Endothelial cell of umbilical vein (primary cell): ENCODE results near the gene RAD50. TPM values are rescaled to one million over a fixed set of nuclear protein-coding genes. Genes with fewer than 3 reads are reported as not detected.

Experiments
- BruUV-seq: library from RNA; stranded (reverse); fragments of 400-500 nt; replicated peaks from 2 replicates; lab custom pipeline; 2021; lab: Mats Ljungman, UMichigan
- CTCF ChIA-PET: fragments of 300-600, 350-600 bp; sonication (Branson Sonifier 250); formaldehyde crosslinking; loops from one replicate; lab custom pipeline; 2021; ENCODE audit warnings: antibody characterized with exemption, inconsistent platforms; lab: Charles Lee
- POLR2A ChIA-PET: fragments of 300-600, 350-600 bp; sonication (Branson Sonifier 250); formaldehyde crosslinking; loops from one replicate; lab custom pipeline; 2021; ENCODE audit warnings: antibody characterized with exemption, inconsistent platforms; lab: Charles Lee
- DNase-seq: peaks from one replicate; pipeline ENCODE4 v3.0.0-alpha.2; 2011; ENCODE audit warnings: low read depth, low spot score
- FAIRE-seq: peaks from 2 replicates; lab custom pipeline; 2011; peaks lifted over from hg19 to GRCh38; lab: Jason Lieb, UNC
- H2AFZ ChIP-seq: 2 replicates; pipeline ENCODE4 v1.6.0; 2012; ENCODE audit warnings: low read depth, low read length, control low read depth, inconsistent platforms
- H3K27ac ChIP-seq: 2 replicates; pipeline ENCODE4 v1.5.1; 2011; ENCODE audit warnings: low read depth, mild to moderate bottlenecking, control low read depth, low read length, moderate library complexity; ENCODE audit not compliant: insufficient read depth
- H3K27me3 ChIP-seq, 2 experiments: 2 replicates each; pipeline versions ENCODE4 v1.6.0 to v1.6.1; 2011; ENCODE audit warnings: low read length in 2 of 2, mixed read lengths in 1 of 2; ENCODE audit not compliant: control insufficient read depth in 2 of 2, insufficient read depth in 2 of 2
- H3K36me3 ChIP-seq, 2 experiments: 2 replicates in 1 of 2; 3 replicates in 1 of 2; pipeline ENCODE4 v1.5.1; 2011; ENCODE audit warnings: low read length in 2 of 2, mild to moderate bottlenecking in 1 of 2, moderate library complexity in 1 of 2; ENCODE audit not compliant: control insufficient read depth in 2 of 2, insufficient read depth in 2 of 2; ENCODE audit errors: extremely low read depth in 1 of 2
- H3K4me1 ChIP-seq: 3 replicates; pipeline ENCODE4 v1.5.1; 2011; ENCODE audit warnings: mild to moderate bottlenecking, low read length; ENCODE audit not compliant: control insufficient read depth, insufficient read depth; ENCODE audit errors: extremely low read depth
- H3K4me2 ChIP-seq: 2 replicates; pipeline ENCODE4 v1.6.1; 2011; ENCODE audit warnings: low read length, control low read depth, mixed read lengths; ENCODE audit not compliant: insufficient read depth
- H3K4me3 ChIP-seq, 3 experiments: fragments of 200-600 bp in 1 of 3; sonication (generic), shearing (Covaris generic) in 1 of 3; replicated peaks in 1 of 3; 2 replicates each; pipeline ENCODE4 v1.5.1; 2011 to 2016; ENCODE audit warnings: control low read depth in 3 of 3, low read length in 3 of 3, mild to moderate bottlenecking in 2 of 3, inconsistent platforms in 1 of 3, low read depth in 1 of 3, moderate library complexity in 1 of 3; ENCODE audit not compliant: insufficient read depth in 1 of 3
- H3K79me2 ChIP-seq: 2 replicates; pipeline ENCODE4 v1.6.0; 2012; ENCODE audit warnings: low read length, inconsistent platforms; ENCODE audit not compliant: control insufficient read depth, insufficient read depth
- H3K9ac ChIP-seq: replicated peaks from 2 replicates; pipeline ENCODE3; 2011; ENCODE audit warnings: low read length, control low read depth; ENCODE audit not compliant: insufficient read depth; ENCODE audit errors: extremely low read depth
- H3K9me1 ChIP-seq: replicated peaks from 3 replicates; pipeline ENCODE4 v1.6.0; 2011; ENCODE audit warnings: mild to moderate bottlenecking, low read length; ENCODE audit not compliant: control insufficient read depth, insufficient read depth; ENCODE audit errors: extremely low read depth
- H3K9me3 ChIP-seq: replicated peaks from 2 replicates; pipeline ENCODE4 v1.5.1; 2012; ENCODE audit warnings: low read length, inconsistent platforms; ENCODE audit not compliant: control insufficient read depth, insufficient read depth
- H4K20me1 ChIP-seq: replicated peaks from 2 replicates; pipeline ENCODE3; 2011; ENCODE audit warnings: mild to moderate bottlenecking, low read length; ENCODE audit not compliant: control insufficient read depth, insufficient read depth; ENCODE audit errors: extremely low read depth
- CTCF ChIP-seq, 2 donors: IDR thresholded peaks; 1 replicate in 1 of 2; 2 replicates in 1 of 2; pipeline ENCODE4 v1.5.1; 2011; ENCODE audit warnings: low read length in 2 of 2, mild to moderate bottlenecking in 2 of 2, moderate library complexity in 2 of 2, control low read depth in 1 of 2, inconsistent platforms in 1 of 2, low read depth in 1 of 2; ENCODE audit not compliant: insufficient read depth in 1 of 2; ENCODE audit errors: extremely low read depth in 1 of 2
- EZH2 ChIP-seq: IDR thresholded peaks from 2 replicates; pipeline ENCODE4 v1.6.1; 2012; ENCODE audit warnings: borderline replicate concordance, low read depth, mild to moderate bottlenecking, moderate library complexity, low read length, inconsistent platforms; ENCODE audit not compliant: severe bottlenecking
- FOS ChIP-seq: IDR thresholded peaks from 2 replicates; pipeline ENCODE4 v1.6.1; 2011; ENCODE audit warnings: mild to moderate bottlenecking, low read length, moderate library complexity, borderline replicate concordance; ENCODE audit not compliant: insufficient read depth
- GATA2 ChIP-seq: IDR thresholded peaks from 2 replicates; pipeline ENCODE4 v1.7.0; 2011; ENCODE audit warnings: low read depth, mild to moderate bottlenecking, moderate library complexity, mixed read lengths, low read length; ENCODE audit not compliant: insufficient read length, insufficient read depth
- JUN ChIP-seq: IDR thresholded peaks from 2 replicates; pipeline ENCODE4 v1.6.1; 2011; ENCODE audit warnings: borderline replicate concordance, low read depth; ENCODE audit not compliant: insufficient read length, insufficient read depth
- MAX ChIP-seq: IDR thresholded peaks from 2 replicates; pipeline ENCODE4 v1.6.1; 2011; ENCODE audit not compliant: insufficient read depth, insufficient read length
- MYC ChIP-seq: IDR thresholded peaks from one replicate; pipeline ENCODE4 v1.6.1; 2011; ENCODE audit warnings: mild to moderate bottlenecking, low read depth, low read length
- POLR2A ChIP-seq: IDR thresholded peaks from 2 replicates; pipeline ENCODE4 v1.6.1; 2012; ENCODE audit warnings: low read depth, mild to moderate bottlenecking, control low read depth, low read length
- POLR2AphosphoS5 ChIP-seq: IDR thresholded peaks from 2 replicates; pipeline ENCODE4 v1.6.1; 2012; ENCODE audit warnings: low read depth, mild to moderate bottlenecking, control low read depth, low read length, moderate library complexity; ENCODE audit not compliant: insufficient read depth
- dilution Hi-C: fragments of 300-500 bp; cut with MboI; formaldehyde crosslinking; loops from one replicate; pipeline ENCODE4 v1.15.0; 2019; ENCODE audit warnings: low sequenced_read_pairs; ENCODE audit not compliant: extremely low pct_ligation_motif_present
- intact Hi-C: fragments of 100-400 bp; cut with micrococcal nuclease; formaldehyde crosslinking; loops from one replicate; pipeline ENCODE4 v1.10.0; 2022
- polyA plus RNA-seq, 4 experiments: library from polyadenylated mRNA; depleted of rRNA in 3 of 4; stranded (reverse) in 3 of 4; unstranded in 1 of 4; fragments of >200 nt; gene quantifications; 2 replicates each; pipeline versions ENCODE4 v1.2.1 to v1.2.3, GENCODE V29; 2011 to 2012; ENCODE audit warnings: missing spikeins in 1 of 4
- total RNA-seq: library from RNA; stranded (reverse); gene quantifications from 2 replicates; pipeline ENCODE4 v1.2.3, GENCODE V29; 2021

Gene RAD50
- total and polyA plus RNA-seq, 2 donors (not counting 3 experiments of a cell fraction or from before 2014, with no cell fraction given), result 6.1 to 20.4 TPM

GRCh38 chr5:132608107-132608506 lies 51.3 kb downstream of the RAD50 start:
- no peak for FAIRE-seq
- Histone ChIP-seq H3K79me2 (no peaks in the 10 kb centered on the region), H4K20me1 (no peaks in the 10 kb centered on the region), H2AFZ (no peak overlapping the region), H3K4me3 (no peak overlapping the region), H3K36me3 (peaks cover 0 to 6% of the 10 kb centered on the region in 2 experiments), H3K9me1 (no peaks in the 10 kb centered on the region), H3K4me1 (no peaks in the 10 kb centered on the region), H3K27ac (no peak overlapping the region), H3K9ac (no peak overlapping the region), H3K27me3 (no peaks in the 10 kb centered on the region), H3K4me2 (no peak overlapping the region), H3K9me3 (no peaks in the 10 kb centered on the region)
- BruUV-seq, result no TSS peak
- intact Hi-C loops (no loop called here), dilution Hi-C loops (no loop called here)
- DNase-seq, result no peak
- TF ChIP-seq JUN (no peak), POLR2A (no peak), POLR2AphosphoS5 (no peak), CTCF (IDR thresholded peaks at IDR 0.05; ENCODE audit: extremely low read depth in 1 of 2, insufficient read depth in 1 of 2, low read depth in 1 of 2, low read length in 2 of 2) (no peak), EZH2 (no peak), MAX (no peak), FOS (no peak), MYC (no peak), GATA2 (no peak)
- ChIA-PET POLR2A (no interaction called here), CTCF (no interaction called here)
